ENCODE results near the gene ZCWPW1.

Gene ZCWPW1

DNA sequence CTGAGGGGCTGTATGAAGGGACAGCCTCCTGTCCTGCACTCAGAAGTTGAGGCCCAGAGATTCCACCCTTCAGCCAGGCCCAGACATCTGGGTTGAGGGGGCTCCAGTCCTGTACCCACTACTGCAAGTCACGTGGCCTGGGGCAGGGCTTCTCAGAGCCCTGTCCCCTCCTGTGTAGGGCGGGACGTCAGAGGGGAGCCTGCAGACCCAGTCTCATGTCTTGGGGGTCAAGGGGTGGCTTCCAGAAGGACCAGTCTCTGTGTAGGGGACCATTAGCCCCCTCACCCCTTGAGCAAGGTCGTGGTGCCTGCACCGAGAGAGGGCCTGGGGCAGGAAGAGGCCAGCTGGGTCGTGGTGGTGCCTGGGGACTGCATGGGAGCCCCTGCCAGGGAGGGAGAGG, 55.8 kb downstream of the ZCWPW1 start:
- no peaks in the 10 kb centered on the region for H3K27me3 ChIP-seq
- TF ChIP-seq, protein P1, sequence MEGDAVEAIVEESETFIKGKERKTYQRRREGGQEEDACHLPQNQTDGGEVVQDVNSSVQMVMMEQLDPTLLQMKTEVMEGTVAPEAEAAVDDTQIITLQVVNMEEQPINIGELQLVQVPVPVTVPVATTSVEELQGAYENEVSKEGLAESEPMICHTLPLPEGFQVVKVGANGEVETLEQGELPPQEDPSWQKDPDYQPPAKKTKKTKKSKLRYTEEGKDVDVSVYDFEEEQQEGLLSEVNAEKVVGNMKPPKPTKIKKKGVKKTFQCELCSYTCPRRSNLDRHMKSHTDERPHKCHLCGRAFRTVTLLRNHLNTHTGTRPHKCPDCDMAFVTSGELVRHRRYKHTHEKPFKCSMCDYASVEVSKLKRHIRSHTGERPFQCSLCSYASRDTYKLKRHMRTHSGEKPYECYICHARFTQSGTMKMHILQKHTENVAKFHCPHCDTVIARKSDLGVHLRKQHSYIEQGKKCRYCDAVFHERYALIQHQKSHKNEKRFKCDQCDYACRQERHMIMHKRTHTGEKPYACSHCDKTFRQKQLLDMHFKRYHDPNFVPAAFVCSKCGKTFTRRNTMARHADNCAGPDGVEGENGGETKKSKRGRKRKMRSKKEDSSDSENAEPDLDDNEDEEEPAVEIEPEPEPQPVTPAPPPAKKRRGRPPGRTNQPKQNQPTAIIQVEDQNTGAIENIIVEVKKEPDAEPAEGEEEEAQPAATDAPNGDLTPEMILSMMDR (IDR thresholded peaks at IDR 0.05; ENCODE audit: low read depth, low read length), result no peak
- no peaks in the 10 kb centered on the region; the same call in 1 of the 2 replicates for H3K4me1 ChIP-seq
- H3K9me3 ChIP-seq, result no peaks in the 10 kb centered on the region
- no peak overlapping the region for H3K4me3 ChIP-seq (ENCODE audit: low read depth, low read length)
- H3K36me3 ChIP-seq, result peaks cover 2% of the 10 kb centered on the region; the same call in 1 of the 2 replicates
- DNase-seq, result no peak

DNA sequence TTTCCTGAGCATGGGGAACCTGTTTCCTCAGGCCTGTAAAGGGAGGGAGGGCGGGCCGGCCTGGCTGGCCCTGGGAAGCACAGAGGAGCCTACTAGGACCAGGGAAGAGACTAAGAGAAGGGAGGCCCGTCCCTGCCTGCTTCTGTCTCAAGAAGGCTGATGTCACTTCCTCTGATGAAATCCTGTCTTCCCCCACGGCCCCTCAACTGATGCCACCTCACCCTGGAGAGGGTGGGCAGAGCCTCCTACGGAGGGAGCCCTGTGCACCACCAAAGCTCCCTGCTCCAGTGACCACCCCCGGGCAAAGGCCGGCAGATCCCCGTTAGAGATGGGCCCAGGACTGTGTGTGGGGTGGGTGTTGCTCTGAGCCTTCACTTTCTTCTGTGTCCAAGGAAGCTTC, 56.2 kb downstream of the ZCWPW1 start:
- Histone ChIP-seq H3K4me3 (ENCODE audit: low read depth, low read length) (no peak overlapping the region), H3K36me3 (peaks cover 5% of the 10 kb centered on the region; the same call in 1 of the 2 replicates), H3K4me1 (no peaks in the 10 kb centered on the region; the same call in 1 of the 2 replicates), H3K9me3 (no peaks in the 10 kb centered on the region), H3K27me3 (no peaks in the 10 kb centered on the region)
- DNase-seq, result no peak
- TF ChIP-seq, protein P1 (IDR thresholded peaks at IDR 0.05; ENCODE audit: low read depth, low read length), result no peak

DNA sequence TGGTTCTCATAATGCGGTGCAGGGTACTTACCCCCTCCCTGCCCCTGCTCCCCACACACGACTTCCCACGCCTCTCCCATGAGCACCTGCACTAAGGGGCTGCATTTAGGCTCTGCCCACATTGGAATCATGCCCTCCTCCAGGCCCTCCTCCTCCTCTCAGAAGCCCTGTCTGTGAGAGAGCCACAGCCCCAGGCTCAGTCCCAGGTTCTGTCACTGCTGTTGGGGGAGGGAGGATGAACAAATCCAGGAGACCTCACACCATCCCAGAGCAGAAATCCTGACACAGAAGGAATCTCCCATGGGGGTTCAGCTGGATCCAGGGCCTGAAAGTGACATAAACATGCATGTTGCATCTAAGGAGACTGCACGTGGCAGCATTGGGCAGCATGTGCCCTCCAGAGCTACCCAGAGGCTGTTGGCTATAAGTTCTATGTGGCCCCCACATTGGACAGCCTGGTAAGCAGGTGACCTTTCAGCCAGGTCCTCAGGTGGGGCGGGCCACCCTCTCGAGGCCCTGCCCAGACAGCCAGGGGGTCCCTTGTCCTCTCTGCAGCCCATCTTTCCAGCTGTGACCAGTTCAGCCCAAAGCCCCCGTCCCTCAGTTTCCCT, 56.8 kb downstream of the ZCWPW1 start:
- no peak overlapping the region for H3K4me3 ChIP-seq (ENCODE audit: low read depth, low read length)
- peak; percentile 57 for DNase-seq
- H3K36me3 ChIP-seq, result peaks cover 6% of the 10 kb centered on the region; the same call in 1 of the 2 replicates
- no peaks in the 10 kb centered on the region; the same call in 1 of the 2 replicates for H3K4me1 ChIP-seq
- no peaks in the 10 kb centered on the region for H3K27me3 ChIP-seq
- TF ChIP-seq, protein P1 (IDR thresholded peaks at IDR 0.05; ENCODE audit: low read depth, low read length), result no peak
- no peaks in the 10 kb centered on the region for H3K9me3 ChIP-seq

DNA sequence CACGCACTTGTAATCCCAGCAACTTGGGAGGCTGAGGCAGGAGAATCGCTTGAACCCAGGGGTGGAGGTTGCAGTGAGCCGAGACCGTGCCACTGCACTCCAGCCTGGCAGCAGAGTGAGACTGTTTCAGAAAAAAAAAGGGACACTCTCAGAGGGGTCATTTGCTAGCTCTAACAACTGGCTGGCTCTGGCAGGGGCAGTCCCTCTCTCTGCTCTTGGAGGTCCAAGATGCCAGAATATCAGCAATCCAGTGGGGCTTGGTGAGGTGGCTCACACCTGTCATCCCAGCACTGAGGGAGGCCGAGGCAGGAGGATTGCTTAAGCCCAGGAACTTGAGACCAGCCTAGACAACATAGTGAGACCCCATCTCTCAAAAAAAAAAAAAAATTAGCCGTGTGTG, 57.8 kb downstream of the ZCWPW1 start:
- Histone ChIP-seq H3K4me3 (ENCODE audit: low read depth, low read length) (no peak overlapping the region), H3K4me1 (no peaks in the 10 kb centered on the region; the same call in 1 of the 2 replicates)

DNA sequence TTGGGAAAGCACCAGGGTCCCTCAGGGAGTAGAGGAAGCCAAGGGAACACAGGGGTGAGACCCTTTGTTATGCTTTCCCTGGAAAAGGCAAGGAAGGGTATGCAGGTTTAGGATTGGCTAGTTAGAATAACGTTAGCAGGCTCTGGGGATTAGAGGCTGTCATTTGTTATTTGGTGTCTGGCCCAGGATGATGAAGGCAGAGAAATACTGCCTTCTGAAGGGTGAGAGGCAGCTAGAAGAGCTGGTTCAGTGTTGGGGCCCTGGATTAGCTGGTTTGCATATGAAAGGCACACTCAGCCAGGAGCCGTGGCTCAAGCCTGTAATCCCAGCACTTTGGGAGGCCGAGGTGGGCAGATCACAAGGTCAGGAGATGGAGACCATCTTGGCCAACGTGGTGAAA, 58.2 kb downstream of the ZCWPW1 start:
- no peaks in the 10 kb centered on the region; the same call in 1 of the 2 replicates for H3K4me1 ChIP-seq

More for the DNA sequence above, 57.8 kb downstream of the ZCWPW1 start:
- H3K9me3 ChIP-seq, result no peaks in the 10 kb centered on the region
- no peak for DNase-seq
- TF ChIP-seq, protein P1 (IDR thresholded peaks at IDR 0.05; ENCODE audit: low read depth, low read length), result no peak
- H3K36me3 ChIP-seq, result peaks cover 6% of the 10 kb centered on the region; the same call in 1 of the 2 replicates
- H3K27me3 ChIP-seq, result no peaks in the 10 kb centered on the region

DNA sequence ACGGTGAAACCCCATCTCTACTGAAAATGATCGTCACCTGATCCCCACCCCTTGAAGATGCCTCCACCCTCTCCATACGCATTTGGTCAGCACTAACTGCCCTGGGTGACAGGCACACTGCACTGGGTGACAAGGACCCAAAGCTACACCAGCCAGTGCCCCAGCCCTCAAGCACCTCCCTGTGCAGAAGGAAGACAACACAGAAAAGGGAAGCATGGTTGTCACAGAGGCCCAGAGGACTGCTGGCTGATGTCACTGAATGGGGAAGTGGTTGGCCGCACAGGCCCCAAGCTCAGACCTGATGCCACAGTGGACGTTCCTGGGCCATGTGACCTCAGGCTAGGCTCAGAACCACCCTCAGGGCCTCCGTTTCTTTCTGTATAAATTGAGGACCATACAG, 59.4 kb downstream of the ZCWPW1 start:
- H3K36me3 ChIP-seq, result peaks cover 6% of the 10 kb centered on the region; the same call in 1 of the 2 replicates
- H3K9me3 ChIP-seq, result no peaks in the 10 kb centered on the region
- H3K4me1 ChIP-seq, result no peaks in the 10 kb centered on the region; the same call in 1 of the 2 replicates
- H3K27me3 ChIP-seq, result no peaks in the 10 kb centered on the region
- no peak overlapping the region for H3K4me3 ChIP-seq (ENCODE audit: low read depth, low read length)
- DNase-seq, result no peak
- TF ChIP-seq, protein P1 (IDR thresholded peaks at IDR 0.05; ENCODE audit: low read depth, low read length), result no peak

More for the DNA sequence above, 58.2 kb downstream of the ZCWPW1 start:
- DNase-seq, result no peak
- H3K4me3 ChIP-seq (ENCODE audit: low read depth, low read length), result no peak overlapping the region
- H3K36me3 ChIP-seq, result peaks cover 6% of the 10 kb centered on the region; the same call in 1 of the 2 replicates
- H3K9me3 ChIP-seq, result no peaks in the 10 kb centered on the region
- H3K27me3 ChIP-seq, result no peaks in the 10 kb centered on the region
- TF ChIP-seq, protein P1 (IDR thresholded peaks at IDR 0.05; ENCODE audit: low read depth, low read length), result no peak

All from BE2C (cell line).